Liver (tissue), 9 donors: ENCODE results near the gene NECAB2. TPM values are rescaled to one million over a fixed set of nuclear protein-coding genes. Genes with fewer than 3 reads are reported as not detected.
A peak's percentile ranks its signal among the peaks of the same experiment; 100 is the strongest.

Experiments
- DNase-seq: peaks from one replicate; pipeline ENCODE4 v3.0.0-alpha.2; 2017; ENCODE audit warnings: low spot score
- H3K27ac ChIP-seq, 2 donors: one replicate each; pipeline ENCODE4 v1.7.0; 2013; ENCODE audit warnings: inconsistent platforms in 2 of 2, low read length in 2 of 2, control low read depth in 1 of 2, low read depth in 1 of 2, mild to moderate bottlenecking in 1 of 2
- H3K27me3 ChIP-seq, 4 donors: one replicate each; pipeline versions ENCODE4 v1.6.1 to v1.7.0; 2013; ENCODE audit warnings: low read length in 3 of 4, inconsistent platforms in 1 of 4, mild to moderate bottlenecking in 1 of 4, moderate library complexity in 1 of 4; ENCODE audit not compliant: control insufficient read depth in 4 of 4, insufficient read depth in 4 of 4
- H3K36me3 ChIP-seq, 4 donors: one replicate each; pipeline versions ENCODE4 v1.6.1 to v1.7.0; 2013; ENCODE audit warnings: low read length in 3 of 4, mild to moderate bottlenecking in 3 of 4, low read depth in 1 of 4, moderate library complexity in 1 of 4; ENCODE audit not compliant: control insufficient read depth in 4 of 4, insufficient read depth in 3 of 4
- H3K4me1 ChIP-seq, 4 donors: one replicate each; pipeline versions ENCODE4 v1.6.1 to v1.7.0; 2013; ENCODE audit warnings: low read length in 3 of 4, mild to moderate bottlenecking in 3 of 4, moderate library complexity in 1 of 4; ENCODE audit not compliant: control insufficient read depth in 4 of 4, insufficient read depth in 4 of 4
- H3K4me3 ChIP-seq, 3 donors: one replicate each; pipeline versions ENCODE4 v1.6.1 to v1.7.0; 2013; ENCODE audit warnings: low read length in 3 of 3, control low read depth in 1 of 3, low read depth in 1 of 3, mild to moderate bottlenecking in 1 of 3
- H3K9ac ChIP-seq, 2 donors: one replicate each; pipeline ENCODE4 v1.7.0; 2013; ENCODE audit warnings: low read length in 2 of 2, mild to moderate bottlenecking in 2 of 2, moderate library complexity in 2 of 2, control low read depth in 1 of 2, low read depth in 1 of 2
- H3K9me3 ChIP-seq, 4 donors: one replicate each; pipeline versions ENCODE4 v1.6.1 to v1.7.0; 2013; ENCODE audit warnings: low read length in 3 of 4; ENCODE audit not compliant: control insufficient read depth in 4 of 4
- FOXA2 ChIP-seq: IDR thresholded peaks from 2 replicates; pipeline ENCODE4 v1.6.1; 2016; ENCODE audit warnings: antibody characterized with exemption
- GABPA ChIP-seq, 2 donors: IDR thresholded peaks in 1 of 2; conservative IDR thresholded peaks in 1 of 2; 2 replicates each; pipeline ENCODE4 v1.6.1; 2016; ENCODE audit warnings: antibody characterized with exemption in 2 of 2, mild to moderate bottlenecking in 1 of 2, moderate library complexity in 1 of 2
- HNF4A ChIP-seq, 2 donors: conservative IDR thresholded peaks; 2 replicates each; pipeline ENCODE4 v1.6.1; 2016; ENCODE audit warnings: antibody characterized with exemption in 2 of 2, mild to moderate bottlenecking in 2 of 2
- HNF4G ChIP-seq: IDR thresholded peaks from 2 replicates; pipeline ENCODE4 v1.6.1; 2016; ENCODE audit warnings: antibody characterized with exemption
- JUND ChIP-seq, 2 donors: IDR thresholded peaks; 2 replicates each; pipeline ENCODE4 v1.6.1; 2016; ENCODE audit warnings: antibody characterized with exemption in 2 of 2
- NR2F2 ChIP-seq: IDR thresholded peaks from 2 replicates; pipeline ENCODE4 v1.6.1; 2016; ENCODE audit warnings: antibody characterized with exemption
- RAD21 ChIP-seq, 2 donors: IDR thresholded peaks; 2 replicates each; pipeline ENCODE4 v1.6.1; 2016; ENCODE audit warnings: antibody characterized with exemption in 2 of 2, mild to moderate bottlenecking in 2 of 2
- YY1 ChIP-seq: IDR thresholded peaks from 2 replicates; pipeline ENCODE4 v1.6.1; 2016; ENCODE audit warnings: antibody characterized with exemption, mild to moderate bottlenecking
- WGBS: extraction: QIAGEN DNeasy Blood & Tissue Kit; methylation state at CpG from one replicate; pipeline ENCODE4 v1.1.7; 2013; 5-methylcytosine and 5-hydroxymethylcytosine counted together
- polyA plus RNA-seq, 2 donors: library from polyadenylated mRNA; stranded (reverse) in 1 of 2; unstranded in 1 of 2; fragments of 200-250 nt in 1 of 2; fragments of >200 nt in 1 of 2; fragmentation: Nextera tagmentation in 1 of 2; extraction: Ambion mirVana in 1 of 2; gene quantifications; one replicate each; pipeline versions ENCODE4 v1.2.1 to v1.2.3, GENCODE V29; 2013 to 2015
- total RNA-seq, 2 donors: library from RNA; depleted of rRNA; stranded (reverse); fragments of >200 nt; gene quantifications; one replicate each; pipeline ENCODE4 v1.2.3, GENCODE V29; 2014
- TF ChIP-seq, protein P1 (sequence below): fragments of 150-350 bp; IDR thresholded peaks from 2 replicates; pipeline ENCODE4 v1.5.1; 2017; ENCODE audit warnings: improper control_type of control experiment, low read depth, low read length; ENCODE audit not compliant: missing input control
- TF ChIP-seq, protein P2 (sequence below): IDR thresholded peaks from 2 replicates; pipeline ENCODE4 v1.6.1; 2016; ENCODE audit warnings: antibody characterized with exemption, mild to moderate bottlenecking
- TF ChIP-seq, protein P3 (sequence below): IDR thresholded peaks from 2 replicates; pipeline ENCODE4 v1.6.1; 2016; ENCODE audit warnings: antibody characterized with exemption
- donor health status: healthy.
- donor health status: healthy.
- donor health status: healthy.
- donor health status: healthy.
- donor health status: healthy.

Gene NECAB2
- total and polyA plus RNA-seq, 4 donors = 2.7 to 3.8 (median 2.9) TPM; not detected in 1

- DNase-seq = no peak
- 37% methylated on average over 5 of the region's 5 CpGs for WGBS
- Histone ChIP-seq H3K4me1 (no peaks in the 10 kb centered on the region), H3K27me3 (no peaks in the 10 kb centered on the region), H3K36me3 (peaks cover 0 to 2% (median 0%) of the 10 kb centered on the region in 4 donors), H3K9ac (no peak overlapping the region), H3K9me3 (no peaks in the 10 kb centered on the region), H3K27ac (no peak overlapping the region), H3K4me3 (no peak overlapping the region)
- TF ChIP-seq FOXA2 (no peak), RAD21 (IDR thresholded peaks at IDR 0.05) (peak; percentile 38 to 63)
- TF ChIP-seq, protein P1, sequence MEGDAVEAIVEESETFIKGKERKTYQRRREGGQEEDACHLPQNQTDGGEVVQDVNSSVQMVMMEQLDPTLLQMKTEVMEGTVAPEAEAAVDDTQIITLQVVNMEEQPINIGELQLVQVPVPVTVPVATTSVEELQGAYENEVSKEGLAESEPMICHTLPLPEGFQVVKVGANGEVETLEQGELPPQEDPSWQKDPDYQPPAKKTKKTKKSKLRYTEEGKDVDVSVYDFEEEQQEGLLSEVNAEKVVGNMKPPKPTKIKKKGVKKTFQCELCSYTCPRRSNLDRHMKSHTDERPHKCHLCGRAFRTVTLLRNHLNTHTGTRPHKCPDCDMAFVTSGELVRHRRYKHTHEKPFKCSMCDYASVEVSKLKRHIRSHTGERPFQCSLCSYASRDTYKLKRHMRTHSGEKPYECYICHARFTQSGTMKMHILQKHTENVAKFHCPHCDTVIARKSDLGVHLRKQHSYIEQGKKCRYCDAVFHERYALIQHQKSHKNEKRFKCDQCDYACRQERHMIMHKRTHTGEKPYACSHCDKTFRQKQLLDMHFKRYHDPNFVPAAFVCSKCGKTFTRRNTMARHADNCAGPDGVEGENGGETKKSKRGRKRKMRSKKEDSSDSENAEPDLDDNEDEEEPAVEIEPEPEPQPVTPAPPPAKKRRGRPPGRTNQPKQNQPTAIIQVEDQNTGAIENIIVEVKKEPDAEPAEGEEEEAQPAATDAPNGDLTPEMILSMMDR = peak; percentile 25
These were observed 76.1 kb downstream of the NECAB2 start for GRCh38 chr16:84044118-84044488.

- no peaks in the 10 kb centered on the region for H3K9me3 ChIP-seq
- no peak overlapping the region for H3K4me3 ChIP-seq
- TF ChIP-seq HNF4A (conservative IDR thresholded peaks at IDR 0.05) = no peak
- TF ChIP-seq HNF4G = no peak
- TF ChIP-seq JUND (IDR thresholded peaks at IDR 0.05) = no peak
- TF ChIP-seq NR2F2 = no peak
- no peak for TF ChIP-seq YY1
- TF ChIP-seq, protein P1 = no peak
- TF ChIP-seq, protein P2, sequence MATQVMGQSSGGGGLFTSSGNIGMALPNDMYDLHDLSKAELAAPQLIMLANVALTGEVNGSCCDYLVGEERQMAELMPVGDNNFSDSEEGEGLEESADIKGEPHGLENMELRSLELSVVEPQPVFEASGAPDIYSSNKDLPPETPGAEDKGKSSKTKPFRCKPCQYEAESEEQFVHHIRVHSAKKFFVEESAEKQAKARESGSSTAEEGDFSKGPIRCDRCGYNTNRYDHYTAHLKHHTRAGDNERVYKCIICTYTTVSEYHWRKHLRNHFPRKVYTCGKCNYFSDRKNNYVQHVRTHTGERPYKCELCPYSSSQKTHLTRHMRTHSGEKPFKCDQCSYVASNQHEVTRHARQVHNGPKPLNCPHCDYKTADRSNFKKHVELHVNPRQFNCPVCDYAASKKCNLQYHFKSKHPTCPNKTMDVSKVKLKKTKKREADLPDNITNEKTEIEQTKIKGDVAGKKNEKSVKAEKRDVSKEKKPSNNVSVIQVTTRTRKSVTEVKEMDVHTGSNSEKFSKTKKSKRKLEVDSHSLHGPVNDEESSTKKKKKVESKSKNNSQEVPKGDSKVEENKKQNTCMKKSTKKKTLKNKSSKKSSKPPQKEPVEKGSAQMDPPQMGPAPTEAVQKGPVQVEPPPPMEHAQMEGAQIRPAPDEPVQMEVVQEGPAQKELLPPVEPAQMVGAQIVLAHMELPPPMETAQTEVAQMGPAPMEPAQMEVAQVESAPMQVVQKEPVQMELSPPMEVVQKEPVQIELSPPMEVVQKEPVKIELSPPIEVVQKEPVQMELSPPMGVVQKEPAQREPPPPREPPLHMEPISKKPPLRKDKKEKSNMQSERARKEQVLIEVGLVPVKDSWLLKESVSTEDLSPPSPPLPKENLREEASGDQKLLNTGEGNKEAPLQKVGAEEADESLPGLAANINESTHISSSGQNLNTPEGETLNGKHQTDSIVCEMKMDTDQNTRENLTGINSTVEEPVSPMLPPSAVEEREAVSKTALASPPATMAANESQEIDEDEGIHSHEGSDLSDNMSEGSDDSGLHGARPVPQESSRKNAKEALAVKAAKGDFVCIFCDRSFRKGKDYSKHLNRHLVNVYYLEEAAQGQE = no peak
- no peak for TF ChIP-seq GABPA (IDR thresholded peaks at IDR 0.05 in 1 of 2, conservative IDR thresholded peaks at IDR 0.05 in 1 of 2)
- TF ChIP-seq, protein P3, sequence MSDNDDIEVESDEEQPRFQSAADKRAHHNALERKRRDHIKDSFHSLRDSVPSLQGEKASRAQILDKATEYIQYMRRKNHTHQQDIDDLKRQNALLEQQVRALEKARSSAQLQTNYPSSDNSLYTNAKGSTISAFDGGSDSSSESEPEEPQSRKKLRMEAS = no peak
- no peaks in the 10 kb centered on the region for H3K27me3 ChIP-seq
- no peak overlapping the region for H3K27ac ChIP-seq
- no peak for DNase-seq
- no peak overlapping the region for H3K9ac ChIP-seq
- H3K4me1 ChIP-seq = no peaks in the 10 kb centered on the region
- WGBS = 61% methylated on average over 36 of the region's 36 CpGs
- H3K36me3 ChIP-seq = peaks cover 0 to 7% (median under 1%) of the 10 kb centered on the region in 4 donors
These were observed 77.2 kb downstream of the NECAB2 start for GRCh38 chr16:84045001-84045817.
